HepG2 (cell line): Measurements from ENCODE around the gene SPTAN1. TPM values are rescaled to one million over a fixed set of nuclear protein-coding genes. Genes with fewer than 3 reads are reported as not detected.

Experiments
- CBFB ChIP-seq: sonication (generic); formaldehyde crosslinking; IDR thresholded peaks from 2 replicates; pipeline ENCODE4 v1.4.0; 2020; ENCODE audit warnings: missing genetic modification reagents
- HOXA3 ChIP-seq: sonication (generic); formaldehyde crosslinking; IDR thresholded peaks from 2 replicates; pipeline ENCODE4 v1.5.0; 2020; ENCODE audit warnings: missing genetic modification reagents
- HOXA5 ChIP-seq: sonication (generic); formaldehyde crosslinking; IDR thresholded peaks from 2 replicates; pipeline ENCODE4 v1.4.0; 2020; ENCODE audit warnings: missing genetic modification reagents
- KAT7 ChIP-seq: IDR thresholded peaks from 2 replicates; pipeline ENCODE4 v1.6.1; 2018; ENCODE audit warnings: borderline replicate concordance, missing compliant biosample characterization
- PHF21A ChIP-seq: sonication (generic); formaldehyde crosslinking; IDR thresholded peaks from 2 replicates; pipeline ENCODE4 v1.5.0; 2020; ENCODE audit warnings: mild to moderate bottlenecking, missing genetic modification reagents
- SAP130 ChIP-seq: IDR thresholded peaks from 2 replicates; pipeline ENCODE4 v1.6.1; 2016; ENCODE audit warnings: low read depth
- THAP8 ChIP-seq: sonication (generic); formaldehyde crosslinking; IDR thresholded peaks from 2 replicates; pipeline ENCODE4 v1.5.1; 2020; ENCODE audit warnings: missing genetic modification reagents, mild to moderate bottlenecking, borderline replicate concordance
- ZBTB7B ChIP-seq: sonication (generic); formaldehyde crosslinking; IDR thresholded peaks from 2 replicates; pipeline ENCODE4 v1.4.0; 2020; ENCODE audit warnings: missing genetic modification reagents
- ZNF224 ChIP-seq: sonication (generic); formaldehyde crosslinking; IDR thresholded peaks from 2 replicates; pipeline ENCODE4 v1.5.0; 2020; ENCODE audit warnings: mild to moderate bottlenecking, missing genetic modification reagents
- ZNF276 ChIP-seq: sonication (generic); formaldehyde crosslinking; IDR thresholded peaks from 2 replicates; pipeline ENCODE4 v1.4.0; 2020; ENCODE audit warnings: mild to moderate bottlenecking, low read depth, missing genetic modification reagents
- ZNF367 ChIP-seq: sonication (generic); formaldehyde crosslinking; IDR thresholded peaks from 2 replicates; pipeline ENCODE4 v1.4.0; 2020; ENCODE audit warnings: missing genetic modification reagents, borderline replicate concordance
- polyA plus RNA-seq, 8 experiments: library from polyadenylated mRNA; depleted of rRNA in 3 of 8; stranded (reverse) in 7 of 8; unstranded in 1 of 8; fragments of >200 nt; fragmentation: Illumina TruSeq in 4 of 8; extraction: Trizol in 4 of 8; gene quantifications; 2 replicates each; pipeline versions ENCODE4 v1.2.1 to v1.2.3, GENCODE V29; 2011 to 2016; ENCODE audit warnings: low read depth in 4 of 8, missing spikeins in 1 of 8, mixed read lengths in 1 of 8; ENCODE audit not compliant: insufficient read depth in 1 of 8
- total RNA-seq, 5 experiments: library from RNA; depleted of rRNA; stranded (reverse); fragments of >200 nt; fragmentation: Illumina TruSeq; extraction: Trizol; gene quantifications; 2 replicates each; pipeline ENCODE4 v1.2.3, GENCODE V29; 2016; ENCODE audit warnings: low read depth in 1 of 5
- TF ChIP-seq, protein P1 (sequence below): IDR thresholded peaks from 2 replicates; pipeline ENCODE4 v1.6.1; 2016; ENCODE audit warnings: mild to moderate bottlenecking
- TF ChIP-seq, protein P2 (sequence below): sonication (generic); formaldehyde crosslinking; IDR thresholded peaks from 2 replicates; pipeline ENCODE4 v1.8.0; 2022; ENCODE audit warnings: low read depth, missing genetic modification reagents
- TF ChIP-seq, protein P3 (sequence below): sonication (generic); formaldehyde crosslinking; IDR thresholded peaks from 2 replicates; pipeline ENCODE4 v1.4.0; 2020; ENCODE audit warnings: missing genetic modification reagents
- TF ChIP-seq, protein P4 (sequence below): sonication (generic); formaldehyde crosslinking; IDR thresholded peaks from 2 replicates; pipeline ENCODE4 v1.8.0; 2022; ENCODE audit warnings: mild to moderate bottlenecking, missing genetic modification reagents; ENCODE audit not compliant: insufficient replicate concordance

Gene SPTAN1
- total and polyA plus RNA-seq, 2 of the 13 experiments (the other 11 are each of a cell fraction or from before 2014, with no cell fraction given): 106 to 111 TPM

GRCh38 chr9:128552153-128552743 lies at the start of gene SPTAN1 (continued):
- TF ChIP-seq, protein P1, sequence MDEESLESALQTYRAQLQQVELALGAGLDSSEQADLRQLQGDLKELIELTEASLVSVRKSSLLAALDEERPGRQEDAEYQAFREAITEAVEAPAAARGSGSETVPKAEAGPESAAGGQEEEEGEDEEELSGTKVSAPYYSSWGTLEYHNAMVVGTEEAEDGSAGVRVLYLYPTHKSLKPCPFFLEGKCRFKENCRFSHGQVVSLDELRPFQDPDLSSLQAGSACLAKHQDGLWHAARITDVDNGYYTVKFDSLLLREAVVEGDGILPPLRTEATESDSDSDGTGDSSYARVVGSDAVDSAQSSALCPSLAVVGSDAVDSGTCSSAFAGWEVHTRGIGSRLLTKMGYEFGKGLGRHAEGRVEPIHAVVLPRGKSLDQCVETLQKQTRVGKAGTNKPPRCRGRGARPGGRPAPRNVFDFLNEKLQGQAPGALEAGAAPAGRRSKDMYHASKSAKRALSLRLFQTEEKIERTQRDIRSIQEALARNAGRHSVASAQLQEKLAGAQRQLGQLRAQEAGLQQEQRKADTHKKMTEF (CRISPR knock-in tag): peak; percentile 70; the same call in 1 of the 2 replicates
- TF ChIP-seq PHF21A (CRISPR knock-in tag) (0 out of 2 replicates have a peak, but pooled peaks have one; percentile 14), ZNF224 (CRISPR knock-in tag) (no peak), KAT7 (CRISPR knock-in tag) (peak; percentile 24; the same call in 1 of the 2 replicates), ZNF276 (CRISPR knock-in tag) (0 out of 2 replicates have a peak, but pooled peaks have one; percentile 71), CBFB (CRISPR knock-in tag) (peak; percentile 42; the same call in 1 of the 2 replicates), ZBTB7B (CRISPR knock-in tag) (0 out of 2 replicates have a peak, but pooled peaks have one; percentile 49), THAP8 (CRISPR knock-in tag) (0 out of 2 replicates have a peak, but pooled peaks have one; percentile 65), HOXA5 (CRISPR knock-in tag) (peak; percentile 49; the same call in 1 of the 2 replicates), ZNF367 (CRISPR knock-in tag) (0 out of 2 replicates have a peak, but pooled peaks have one; percentile 24), HOXA3 (peak; percentile 40; the same call in 1 of the 2 replicates), SAP130 (CRISPR knock-in tag) (peak; percentile 31)
- TF ChIP-seq, protein P2, sequence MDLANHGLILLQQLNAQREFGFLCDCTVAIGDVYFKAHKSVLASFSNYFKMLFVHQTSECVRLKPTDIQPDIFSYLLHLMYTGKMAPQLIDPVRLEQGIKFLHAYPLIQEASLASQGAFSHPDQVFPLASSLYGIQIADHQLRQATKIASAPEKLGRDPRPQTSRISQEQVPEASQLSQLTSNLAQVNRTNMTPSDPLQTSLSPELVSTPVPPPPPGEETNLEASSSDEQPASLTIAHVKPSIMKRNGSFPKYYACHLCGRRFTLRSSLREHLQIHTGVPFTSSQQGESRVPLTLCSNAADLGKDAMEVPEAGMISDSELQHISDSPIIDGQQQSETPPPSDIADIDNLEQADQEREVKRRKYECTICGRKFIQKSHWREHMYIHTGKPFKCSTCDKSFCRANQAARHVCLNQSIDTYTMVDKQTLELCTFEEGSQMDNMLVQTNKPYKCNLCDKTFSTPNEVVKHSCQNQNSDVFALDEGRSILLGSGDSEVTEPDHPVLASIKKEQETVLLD: peak; percentile 22; the same call in 1 of the 2 replicates
- TF ChIP-seq, protein P3, sequence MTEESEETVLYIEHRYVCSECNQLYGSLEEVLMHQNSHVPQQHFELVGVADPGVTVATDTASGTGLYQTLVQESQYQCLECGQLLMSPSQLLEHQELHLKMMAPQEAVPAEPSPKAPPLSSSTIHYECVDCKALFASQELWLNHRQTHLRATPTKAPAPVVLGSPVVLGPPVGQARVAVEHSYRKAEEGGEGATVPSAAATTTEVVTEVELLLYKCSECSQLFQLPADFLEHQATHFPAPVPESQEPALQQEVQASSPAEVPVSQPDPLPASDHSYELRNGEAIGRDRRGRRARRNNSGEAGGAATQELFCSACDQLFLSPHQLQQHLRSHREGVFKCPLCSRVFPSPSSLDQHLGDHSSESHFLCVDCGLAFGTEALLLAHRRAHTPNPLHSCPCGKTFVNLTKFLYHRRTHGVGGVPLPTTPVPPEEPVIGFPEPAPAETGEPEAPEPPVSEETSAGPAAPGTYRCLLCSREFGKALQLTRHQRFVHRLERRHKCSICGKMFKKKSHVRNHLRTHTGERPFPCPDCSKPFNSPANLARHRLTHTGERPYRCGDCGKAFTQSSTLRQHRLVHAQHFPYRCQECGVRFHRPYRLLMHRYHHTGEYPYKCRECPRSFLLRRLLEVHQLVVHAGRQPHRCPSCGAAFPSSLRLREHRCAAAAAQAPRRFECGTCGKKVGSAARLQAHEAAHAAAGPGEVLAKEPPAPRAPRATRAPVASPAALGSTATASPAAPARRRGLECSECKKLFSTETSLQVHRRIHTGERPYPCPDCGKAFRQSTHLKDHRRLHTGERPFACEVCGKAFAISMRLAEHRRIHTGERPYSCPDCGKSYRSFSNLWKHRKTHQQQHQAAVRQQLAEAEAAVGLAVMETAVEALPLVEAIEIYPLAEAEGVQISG (CRISPR knock-in tag): peak; percentile 24; the same call in 1 of the 2 replicates
- TF ChIP-seq, protein P4, sequence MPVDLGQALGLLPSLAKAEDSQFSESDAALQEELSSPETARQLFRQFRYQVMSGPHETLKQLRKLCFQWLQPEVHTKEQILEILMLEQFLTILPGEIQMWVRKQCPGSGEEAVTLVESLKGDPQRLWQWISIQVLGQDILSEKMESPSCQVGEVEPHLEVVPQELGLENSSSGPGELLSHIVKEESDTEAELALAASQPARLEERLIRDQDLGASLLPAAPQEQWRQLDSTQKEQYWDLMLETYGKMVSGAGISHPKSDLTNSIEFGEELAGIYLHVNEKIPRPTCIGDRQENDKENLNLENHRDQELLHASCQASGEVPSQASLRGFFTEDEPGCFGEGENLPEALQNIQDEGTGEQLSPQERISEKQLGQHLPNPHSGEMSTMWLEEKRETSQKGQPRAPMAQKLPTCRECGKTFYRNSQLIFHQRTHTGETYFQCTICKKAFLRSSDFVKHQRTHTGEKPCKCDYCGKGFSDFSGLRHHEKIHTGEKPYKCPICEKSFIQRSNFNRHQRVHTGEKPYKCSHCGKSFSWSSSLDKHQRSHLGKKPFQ (CRISPR knock-in tag): peak; percentile 50
